Parathyroid adenoma (tissue), 2 donors: ENCODE measurements around the gene MOB3B.

Experiments used
- H2AFZ ChIP-seq: fragments of 300-600 bp; sonication (generic); one replicate; pipeline ENCODE4 v1.7.0; 2017; ENCODE audit warnings: antibody characterized with exemption, mild to moderate bottlenecking
- H3K27ac ChIP-seq: fragments of 300-600 bp; sonication (generic); one replicate; pipeline ENCODE4 v1.7.0; 2017
- H3K27me3 ChIP-seq: fragments of 300-600 bp; sonication (generic); one replicate; pipeline ENCODE4 v1.7.0; 2017; ENCODE audit warnings: low read length; ENCODE audit not compliant: control insufficient read depth, insufficient read depth
- H3K36me3 ChIP-seq: fragments of 300-600 bp; sonication (generic); one replicate; pipeline ENCODE4 v1.7.0; 2017; ENCODE audit warnings: low read length; ENCODE audit not compliant: control insufficient read depth, insufficient read depth
- H3K4me1 ChIP-seq: fragments of 300-600 bp; sonication (generic); one replicate; pipeline ENCODE4 v1.7.0; 2017; ENCODE audit warnings: control low read depth
- H3K4me2 ChIP-seq: fragments of 300-600 bp; sonication (generic); one replicate; pipeline ENCODE4 v1.7.0; 2017; ENCODE audit warnings: low read length
- H3K4me3 ChIP-seq: fragments of 300-600 bp; sonication (generic); one replicate; pipeline ENCODE4 v1.7.0; 2017; ENCODE audit warnings: low read depth, low read length
- H3K79me2 ChIP-seq: fragments of 300-600 bp; sonication (generic); one replicate; pipeline ENCODE4 v1.7.0; 2017; ENCODE audit warnings: control low read depth
- H3K9ac ChIP-seq: fragments of 300-600 bp; sonication (generic); one replicate; pipeline ENCODE4 v1.7.0; 2017; ENCODE audit warnings: mild to moderate bottlenecking
- H3K9me3 ChIP-seq: fragments of 300-600 bp; sonication (generic); one replicate; pipeline ENCODE4 v1.7.0; 2017; ENCODE audit warnings: low read length; ENCODE audit not compliant: control insufficient read depth
- TF ChIP-seq, protein P1 (sequence below): fragments of 300-600 bp; sonication (generic); IDR thresholded peaks from one replicate; pipeline ENCODE4 v1.7.0; 2017; ENCODE audit warnings: antibody characterized with exemption, mild to moderate bottlenecking
- donor health status: primary hyperparathyroidism.

The MOB3B gene

DNA sequence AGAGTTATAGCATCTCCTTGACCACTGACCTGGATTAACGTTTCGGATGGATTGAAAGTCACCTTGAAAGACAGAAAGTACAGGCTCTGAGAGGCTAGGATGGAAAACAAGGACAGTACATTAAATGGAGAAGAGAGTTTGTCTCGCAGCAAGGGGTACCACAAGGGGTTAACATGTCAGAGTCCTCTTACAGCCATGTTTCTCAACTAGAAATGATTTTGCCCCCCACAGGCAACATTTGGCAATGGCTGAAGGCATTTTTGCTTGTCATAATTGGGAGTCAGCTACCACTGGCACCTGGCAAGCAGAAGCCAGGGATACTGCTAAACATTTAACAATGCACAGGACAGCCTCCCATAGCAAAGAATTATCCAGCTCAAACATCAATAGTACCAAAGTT is 141.9 kb downstream of the MOB3B start:
- no peak overlapping the region for H3K4me2 ChIP-seq
- TF ChIP-seq, protein P1, sequence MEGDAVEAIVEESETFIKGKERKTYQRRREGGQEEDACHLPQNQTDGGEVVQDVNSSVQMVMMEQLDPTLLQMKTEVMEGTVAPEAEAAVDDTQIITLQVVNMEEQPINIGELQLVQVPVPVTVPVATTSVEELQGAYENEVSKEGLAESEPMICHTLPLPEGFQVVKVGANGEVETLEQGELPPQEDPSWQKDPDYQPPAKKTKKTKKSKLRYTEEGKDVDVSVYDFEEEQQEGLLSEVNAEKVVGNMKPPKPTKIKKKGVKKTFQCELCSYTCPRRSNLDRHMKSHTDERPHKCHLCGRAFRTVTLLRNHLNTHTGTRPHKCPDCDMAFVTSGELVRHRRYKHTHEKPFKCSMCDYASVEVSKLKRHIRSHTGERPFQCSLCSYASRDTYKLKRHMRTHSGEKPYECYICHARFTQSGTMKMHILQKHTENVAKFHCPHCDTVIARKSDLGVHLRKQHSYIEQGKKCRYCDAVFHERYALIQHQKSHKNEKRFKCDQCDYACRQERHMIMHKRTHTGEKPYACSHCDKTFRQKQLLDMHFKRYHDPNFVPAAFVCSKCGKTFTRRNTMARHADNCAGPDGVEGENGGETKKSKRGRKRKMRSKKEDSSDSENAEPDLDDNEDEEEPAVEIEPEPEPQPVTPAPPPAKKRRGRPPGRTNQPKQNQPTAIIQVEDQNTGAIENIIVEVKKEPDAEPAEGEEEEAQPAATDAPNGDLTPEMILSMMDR = no peak
- no peaks in the 10 kb centered on the region for H3K36me3 ChIP-seq
- no peaks in the 10 kb centered on the region for H3K4me1 ChIP-seq
- no peaks in the 10 kb centered on the region for H3K9me3 ChIP-seq
- H2AFZ ChIP-seq = no peak overlapping the region
- H3K4me3 ChIP-seq = no peak overlapping the region
- H3K9ac ChIP-seq = no peak overlapping the region
- H3K79me2 ChIP-seq = no peaks in the 10 kb centered on the region
- H3K27ac ChIP-seq = no peak overlapping the region
- H3K27me3 ChIP-seq = no peaks in the 10 kb centered on the region

DNA sequence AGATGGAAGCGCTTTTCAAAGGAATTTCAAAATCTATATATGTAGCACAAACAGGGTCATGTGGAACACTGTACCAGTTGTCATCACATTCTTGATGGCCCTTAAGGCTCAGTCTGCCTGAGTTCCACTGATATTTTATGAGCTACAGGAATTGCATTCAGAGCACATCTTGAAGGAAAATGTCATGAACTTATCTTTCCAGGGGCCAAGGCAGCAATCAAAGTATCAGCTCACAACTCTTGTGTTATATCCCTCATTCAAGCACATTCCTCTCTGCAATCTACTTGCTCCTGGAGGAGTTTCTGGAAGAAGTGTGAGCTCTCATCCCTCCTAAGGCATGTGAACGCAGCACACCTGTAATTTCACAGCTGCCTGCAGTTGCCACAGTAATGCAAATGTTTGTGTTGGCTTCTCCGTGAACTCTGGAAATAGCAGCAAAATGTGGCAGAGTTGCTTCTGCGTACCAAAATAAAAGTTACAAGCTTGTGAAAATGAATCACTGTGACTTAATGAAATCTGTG is 143.0 kb downstream of the MOB3B start:
- no peaks in the 10 kb centered on the region for H3K79me2 ChIP-seq
- no peaks in the 10 kb centered on the region for H3K4me1 ChIP-seq
- no peak overlapping the region for H3K9ac ChIP-seq
- H3K27ac ChIP-seq = no peak overlapping the region
- no peaks in the 10 kb centered on the region for H3K9me3 ChIP-seq
- H2AFZ ChIP-seq = no peak overlapping the region
- no peak overlapping the region for H3K4me2 ChIP-seq
- H3K27me3 ChIP-seq = no peaks in the 10 kb centered on the region
- H3K4me3 ChIP-seq = no peak overlapping the region
- no peaks in the 10 kb centered on the region for H3K36me3 ChIP-seq
- TF ChIP-seq, protein P1 = no peak

DNA sequence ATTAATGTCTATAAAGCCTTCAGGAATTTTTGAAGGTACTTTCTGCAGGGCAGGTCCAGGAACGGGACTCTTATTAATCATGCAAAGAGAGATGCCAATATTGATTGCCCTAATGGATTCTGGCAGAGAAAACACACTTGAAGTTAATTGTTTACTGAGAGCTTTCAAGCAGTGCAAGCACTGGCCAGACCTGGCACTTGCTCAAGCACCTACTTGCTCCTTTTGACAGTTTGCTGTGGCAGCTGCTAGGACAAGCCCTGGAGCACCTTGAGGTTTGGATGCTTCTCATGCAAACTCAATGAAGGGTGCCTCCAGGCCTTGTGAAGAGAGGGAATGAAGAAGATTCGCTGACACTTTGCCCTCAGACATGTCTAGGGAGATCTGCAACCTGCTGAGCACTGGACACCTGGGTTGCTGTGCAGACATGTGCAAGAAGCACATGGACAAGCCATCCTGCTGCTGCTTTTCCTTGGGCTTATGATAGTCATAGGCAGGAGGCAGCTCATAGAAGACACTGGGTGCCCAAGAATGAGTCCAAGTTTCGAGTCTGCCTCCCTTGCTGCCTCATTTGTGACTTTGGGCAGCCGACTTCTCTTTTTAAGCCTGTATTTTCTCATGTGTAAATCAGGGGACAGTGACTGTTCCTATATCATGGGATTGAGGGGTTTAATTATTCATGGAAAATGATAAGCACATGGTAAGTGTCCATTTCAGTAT is 143.8 kb downstream of the MOB3B start:
- TF ChIP-seq, protein P1 = no peak
- no peak overlapping the region for H3K4me3 ChIP-seq
- H3K27ac ChIP-seq = no peak overlapping the region
- H3K9me3 ChIP-seq = no peaks in the 10 kb centered on the region
- H3K4me1 ChIP-seq = no peaks in the 10 kb centered on the region
- no peak overlapping the region for H2AFZ ChIP-seq
- H3K79me2 ChIP-seq = no peaks in the 10 kb centered on the region
- H3K4me2 ChIP-seq = no peak overlapping the region
- no peaks in the 10 kb centered on the region for H3K27me3 ChIP-seq
- no peak overlapping the region for H3K9ac ChIP-seq
- H3K36me3 ChIP-seq = no peaks in the 10 kb centered on the region

DNA sequence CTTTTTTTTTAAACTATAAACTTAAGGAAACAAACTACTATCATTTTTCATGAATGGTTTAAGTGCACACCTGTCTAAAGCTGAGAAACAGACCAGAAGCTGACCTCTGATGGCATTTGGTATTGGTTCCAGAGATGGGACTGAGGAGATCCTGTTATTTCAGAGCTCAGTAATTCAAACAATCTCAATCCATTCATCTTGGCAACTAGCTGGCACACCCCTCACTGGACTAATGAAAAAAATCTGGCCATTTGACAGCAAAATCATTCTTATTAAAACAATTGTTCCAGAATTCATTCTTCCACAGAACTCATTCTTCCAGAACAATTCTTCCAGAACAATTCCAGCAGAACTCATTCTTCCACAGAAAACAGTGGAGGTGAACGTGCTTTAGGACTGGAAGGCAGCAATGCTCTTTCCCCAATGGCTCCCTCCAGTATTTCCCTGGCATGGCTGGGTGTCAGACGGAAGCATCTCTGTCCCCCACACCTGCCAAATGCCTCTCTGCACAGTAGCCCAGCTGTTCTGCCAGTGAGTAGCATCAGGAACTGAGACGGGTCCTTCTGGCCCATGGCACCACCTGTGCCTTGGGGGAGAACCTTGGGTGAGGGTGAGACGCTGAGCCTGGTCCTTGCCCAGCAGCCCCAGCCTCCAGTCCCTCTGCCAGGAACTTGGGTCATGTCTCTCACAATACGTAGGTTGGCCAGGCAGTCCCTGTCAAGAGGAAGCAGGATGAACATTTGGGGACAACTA is 145.2 kb downstream of the MOB3B start:
- Histone ChIP-seq H3K9me3 (no peaks in the 10 kb centered on the region), H3K9ac (no peak overlapping the region), H3K4me1 (no peaks in the 10 kb centered on the region), H3K4me2 (no peak overlapping the region), H2AFZ (no peak overlapping the region), H3K4me3 (no peak overlapping the region), H3K36me3 (no peaks in the 10 kb centered on the region), H3K27ac (no peak overlapping the region), H3K27me3 (no peaks in the 10 kb centered on the region), H3K79me2 (no peaks in the 10 kb centered on the region)
- TF ChIP-seq, protein P1 = no peak
